Transverse colon (tissue), 4 donors: ENCODE results near the gene DTX1.

Experiments used
- POLR2A ChIP-seq: fragments of 450-650 bp; IDR thresholded peaks from one replicate; pipeline ENCODE4 v1.6.1; 2016; ENCODE audit warnings: antibody characterized with exemption, mild to moderate bottlenecking, moderate library complexity
- POLR2AphosphoS5 ChIP-seq, 3 donors: sonication (generic); formaldehyde crosslinking; IDR thresholded peaks; one replicate each; pipeline ENCODE4 v1.6.1; 2016; ENCODE audit warnings: antibody characterized with exemption in 3 of 3
- TF ChIP-seq, protein P1 (sequence below), 5 experiments: fragments of 200-600 bp in 3 of 5; fragments of 450-650 bp in 2 of 5; sonication (generic) in 3 of 5; IDR thresholded peaks; 1 replicate in 2 of 5; 2 replicates in 3 of 5; pipeline ENCODE4 v1.5.1; 2016 to 2017; ENCODE audit warnings: antibody characterized with exemption in 5 of 5, inconsistent platforms in 3 of 5, mild to moderate bottlenecking in 2 of 5, moderate library complexity in 1 of 5

DNA sequence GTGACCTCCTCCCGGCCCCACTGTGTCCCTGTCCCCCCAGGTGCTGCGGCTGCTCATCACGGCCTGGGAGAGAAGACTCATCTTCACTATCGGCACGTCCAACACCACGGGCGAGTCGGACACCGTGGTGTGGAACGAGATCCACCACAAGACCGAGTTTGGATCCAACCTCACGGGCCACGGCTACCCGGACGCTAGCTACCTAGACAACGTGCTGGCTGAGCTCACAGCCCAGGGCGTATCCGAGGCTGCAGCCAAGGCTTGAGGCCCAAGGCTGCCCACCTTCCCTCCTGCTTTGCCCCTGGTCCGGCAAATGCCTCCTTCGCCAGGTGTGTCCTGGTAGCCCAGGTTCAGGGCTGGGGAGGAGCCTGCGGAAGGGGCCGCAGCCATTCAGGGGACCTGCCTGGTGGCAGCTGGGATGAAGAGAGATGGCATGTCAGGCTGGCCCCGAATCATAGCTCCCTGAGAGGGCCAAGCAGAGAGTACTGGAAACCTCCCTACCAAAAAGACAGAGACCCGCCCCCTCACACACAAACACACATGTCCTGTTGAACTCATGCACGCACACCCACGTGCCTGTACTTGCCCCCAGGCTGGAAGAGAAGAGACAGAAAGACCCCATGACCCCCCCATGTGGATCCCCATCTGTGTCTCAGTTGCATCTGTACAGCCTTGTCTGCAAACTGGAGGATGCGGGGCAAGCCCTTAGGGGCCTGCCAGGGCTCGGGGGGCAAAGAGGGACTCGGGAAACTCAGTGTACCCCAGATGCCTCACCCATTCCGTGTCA, 40.3 kb downstream of the DTX1 start:
- no peak for TF ChIP-seq POLR2AphosphoS5 (IDR thresholded peaks at IDR 0.05)
- TF ChIP-seq, protein P1, sequence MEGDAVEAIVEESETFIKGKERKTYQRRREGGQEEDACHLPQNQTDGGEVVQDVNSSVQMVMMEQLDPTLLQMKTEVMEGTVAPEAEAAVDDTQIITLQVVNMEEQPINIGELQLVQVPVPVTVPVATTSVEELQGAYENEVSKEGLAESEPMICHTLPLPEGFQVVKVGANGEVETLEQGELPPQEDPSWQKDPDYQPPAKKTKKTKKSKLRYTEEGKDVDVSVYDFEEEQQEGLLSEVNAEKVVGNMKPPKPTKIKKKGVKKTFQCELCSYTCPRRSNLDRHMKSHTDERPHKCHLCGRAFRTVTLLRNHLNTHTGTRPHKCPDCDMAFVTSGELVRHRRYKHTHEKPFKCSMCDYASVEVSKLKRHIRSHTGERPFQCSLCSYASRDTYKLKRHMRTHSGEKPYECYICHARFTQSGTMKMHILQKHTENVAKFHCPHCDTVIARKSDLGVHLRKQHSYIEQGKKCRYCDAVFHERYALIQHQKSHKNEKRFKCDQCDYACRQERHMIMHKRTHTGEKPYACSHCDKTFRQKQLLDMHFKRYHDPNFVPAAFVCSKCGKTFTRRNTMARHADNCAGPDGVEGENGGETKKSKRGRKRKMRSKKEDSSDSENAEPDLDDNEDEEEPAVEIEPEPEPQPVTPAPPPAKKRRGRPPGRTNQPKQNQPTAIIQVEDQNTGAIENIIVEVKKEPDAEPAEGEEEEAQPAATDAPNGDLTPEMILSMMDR (IDR thresholded peaks at IDR 0.05), result no peak
- TF ChIP-seq POLR2A, result no peak
